Putamen (tissue), 1 donor: ENCODE data around the gene RCOR2.

Experiments
- DNase-seq: peaks from one replicate; pipeline ENCODE4 v3.0.0-alpha.2; 2016; ENCODE audit warnings: low spot score

RCOR2 gene

DNA sequence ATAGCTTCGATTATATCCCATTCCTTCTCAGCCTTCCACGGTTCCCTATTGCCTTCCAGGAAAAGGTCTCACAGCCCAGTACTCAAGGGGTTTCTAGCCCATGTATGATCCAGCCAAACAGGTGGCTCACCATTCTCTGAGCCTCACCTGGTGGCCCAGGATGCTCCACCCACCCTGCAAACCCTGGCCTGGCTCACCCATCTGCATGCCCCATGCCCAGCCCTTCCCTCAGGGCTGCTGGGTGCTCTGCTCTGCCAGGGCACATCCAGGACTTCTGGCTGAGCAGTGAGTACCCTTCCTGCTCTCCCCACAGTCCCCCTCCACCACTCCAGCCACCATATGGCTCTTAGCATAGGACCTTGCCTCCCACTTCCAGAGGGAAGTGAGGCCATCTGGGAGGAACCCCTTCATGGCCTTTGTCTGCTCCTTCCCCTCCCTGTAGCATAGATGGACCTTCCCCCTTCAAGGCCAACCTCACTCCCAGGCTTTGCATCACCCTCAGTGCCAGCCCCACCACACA is 5.8 kb upstream of the RCOR2 start:
- no peak for DNase-seq

DNA sequence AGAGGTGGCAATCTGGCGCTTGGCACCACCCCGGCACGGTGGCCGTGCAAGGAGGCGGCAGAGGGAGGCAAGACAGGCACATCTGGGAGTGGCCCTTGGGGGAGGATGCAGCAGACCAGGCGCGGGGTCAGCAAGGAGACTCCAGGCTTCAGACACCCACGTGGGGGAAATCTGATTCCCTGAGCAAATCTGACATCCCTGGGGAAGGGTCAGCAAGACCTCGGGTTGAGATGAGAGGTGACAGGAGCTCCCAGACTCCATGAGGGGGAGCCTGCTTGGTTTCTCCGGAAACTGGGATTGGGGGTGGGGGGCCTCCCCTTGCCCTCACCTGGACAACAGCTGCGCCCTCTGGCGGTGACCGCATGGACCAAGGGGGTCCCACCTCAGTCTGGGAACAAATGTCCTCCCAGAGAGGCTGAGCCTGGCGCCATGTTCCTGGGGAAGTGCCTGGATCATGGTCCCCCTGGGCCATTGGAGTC is 4.0 kb upstream of the RCOR2 start:
- no peak for DNase-seq

DNA sequence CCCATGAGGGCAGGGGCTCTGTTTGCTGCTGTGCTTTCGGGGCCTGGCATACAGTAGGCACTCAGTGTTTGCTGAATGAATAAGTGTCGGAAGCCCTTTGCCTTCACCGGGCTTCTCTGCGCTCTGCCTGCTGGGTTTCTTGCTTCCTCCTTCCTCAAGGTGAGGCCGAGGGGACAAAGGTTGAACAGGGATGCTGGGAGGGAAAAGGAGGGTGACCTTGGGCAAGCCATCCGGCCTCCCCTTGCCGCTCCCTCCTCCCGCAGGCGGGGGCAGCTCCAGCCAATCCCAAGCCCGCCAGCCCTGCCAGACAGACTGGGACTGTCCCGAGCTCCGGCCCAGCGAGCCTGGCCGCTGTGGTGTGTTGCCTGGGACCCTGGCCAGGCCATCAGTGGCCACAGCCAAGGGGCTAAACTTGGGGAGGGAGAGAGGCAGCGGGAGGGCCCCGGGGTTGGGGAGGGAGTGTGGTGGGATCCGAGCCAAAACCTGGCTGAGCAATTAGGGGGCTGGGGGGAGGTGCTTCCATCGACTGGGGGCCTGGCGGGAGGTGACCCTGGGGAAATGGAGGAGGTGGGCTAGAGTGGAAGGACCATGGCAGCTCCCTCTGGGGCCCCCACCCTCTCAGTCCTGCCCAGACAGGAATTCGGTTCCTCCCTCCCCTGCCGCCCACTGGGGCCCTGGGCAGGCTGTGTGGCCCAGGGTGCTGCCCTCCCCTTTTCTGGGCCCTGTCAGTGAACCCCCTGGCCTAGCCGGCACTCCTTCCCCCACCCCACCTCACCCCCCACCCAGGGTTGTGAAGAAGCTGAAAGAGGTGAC is 3.4 kb upstream of the RCOR2 start:
- peak; percentile 81 for DNase-seq

DNA sequence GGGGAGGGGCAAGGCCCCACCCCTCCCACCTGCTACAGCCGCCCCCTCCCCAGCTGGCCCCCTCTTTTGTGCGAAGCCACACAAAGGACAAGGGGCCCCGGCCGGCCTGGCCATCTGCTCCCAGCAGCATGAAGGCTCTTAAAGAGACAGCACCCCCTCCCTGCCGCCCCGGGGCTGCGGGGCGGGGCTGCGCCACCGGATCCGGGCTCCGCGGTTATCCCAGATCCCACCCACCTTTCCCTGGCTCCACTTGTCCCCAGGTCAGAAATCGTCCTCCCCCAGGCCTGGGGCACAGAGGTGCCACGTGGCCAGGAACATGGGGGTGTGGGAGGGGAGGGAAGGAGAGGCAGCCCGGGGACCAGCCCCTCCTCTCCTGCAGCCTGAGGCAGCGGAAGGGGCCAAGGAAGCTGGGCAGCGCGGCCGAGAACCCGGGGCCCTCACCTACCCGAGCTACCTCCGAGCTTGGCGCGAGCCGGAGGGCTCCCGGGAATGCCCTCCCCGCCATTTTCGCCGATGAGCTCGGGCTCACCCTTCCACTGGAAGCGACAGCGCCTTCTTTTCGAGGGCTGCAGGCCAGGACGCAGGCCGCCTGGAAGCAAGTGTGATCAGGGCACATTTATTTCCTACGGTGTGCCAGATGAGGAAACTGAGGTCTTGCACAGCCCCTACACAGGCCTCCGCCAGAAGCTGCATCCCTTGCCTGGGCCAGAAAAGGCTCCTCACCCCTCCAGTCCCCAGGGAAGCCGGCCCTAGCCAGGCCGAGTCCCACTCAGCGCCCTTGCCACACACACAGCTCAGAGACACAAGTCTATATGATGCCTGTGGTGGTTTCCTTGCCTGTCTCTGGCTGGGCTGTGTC is 2.5 kb upstream of the RCOR2 start:
- DNase-seq: peak; percentile 60

DNA sequence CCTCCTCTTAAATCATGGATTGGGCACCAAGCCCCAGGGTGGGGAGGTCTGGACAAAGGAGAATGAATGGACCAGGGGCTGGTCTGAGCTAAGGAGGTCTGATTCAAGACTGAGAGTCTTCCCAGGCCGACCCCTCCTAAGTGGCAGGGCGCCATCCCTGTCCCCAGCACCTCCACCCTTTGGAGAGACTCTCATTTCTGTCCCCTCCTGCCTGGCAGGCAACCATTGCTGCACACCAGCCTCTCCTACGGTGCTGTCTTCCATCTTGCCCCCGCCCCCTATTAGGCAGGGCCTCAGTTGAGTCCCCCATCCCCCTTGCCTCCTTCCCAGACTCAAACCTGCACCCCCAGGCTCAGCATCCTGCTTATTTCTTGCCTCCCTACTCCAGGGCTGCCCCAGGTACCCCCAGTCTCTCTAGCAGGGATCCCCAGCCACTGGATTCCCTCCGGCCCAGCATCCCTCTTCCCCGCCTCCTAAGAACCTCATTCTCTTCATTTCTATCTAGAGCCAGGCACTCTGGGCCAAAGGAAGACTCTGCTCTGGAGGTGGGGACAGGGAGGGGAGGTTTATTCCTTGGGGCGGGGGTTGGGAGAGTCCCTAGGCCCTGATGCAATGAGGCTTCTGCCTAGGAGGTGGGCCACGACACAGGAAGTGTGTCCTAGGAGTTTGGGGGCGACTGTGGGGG is 1.7 kb upstream of the RCOR2 start:
- DNase-seq: no peak

DNA sequence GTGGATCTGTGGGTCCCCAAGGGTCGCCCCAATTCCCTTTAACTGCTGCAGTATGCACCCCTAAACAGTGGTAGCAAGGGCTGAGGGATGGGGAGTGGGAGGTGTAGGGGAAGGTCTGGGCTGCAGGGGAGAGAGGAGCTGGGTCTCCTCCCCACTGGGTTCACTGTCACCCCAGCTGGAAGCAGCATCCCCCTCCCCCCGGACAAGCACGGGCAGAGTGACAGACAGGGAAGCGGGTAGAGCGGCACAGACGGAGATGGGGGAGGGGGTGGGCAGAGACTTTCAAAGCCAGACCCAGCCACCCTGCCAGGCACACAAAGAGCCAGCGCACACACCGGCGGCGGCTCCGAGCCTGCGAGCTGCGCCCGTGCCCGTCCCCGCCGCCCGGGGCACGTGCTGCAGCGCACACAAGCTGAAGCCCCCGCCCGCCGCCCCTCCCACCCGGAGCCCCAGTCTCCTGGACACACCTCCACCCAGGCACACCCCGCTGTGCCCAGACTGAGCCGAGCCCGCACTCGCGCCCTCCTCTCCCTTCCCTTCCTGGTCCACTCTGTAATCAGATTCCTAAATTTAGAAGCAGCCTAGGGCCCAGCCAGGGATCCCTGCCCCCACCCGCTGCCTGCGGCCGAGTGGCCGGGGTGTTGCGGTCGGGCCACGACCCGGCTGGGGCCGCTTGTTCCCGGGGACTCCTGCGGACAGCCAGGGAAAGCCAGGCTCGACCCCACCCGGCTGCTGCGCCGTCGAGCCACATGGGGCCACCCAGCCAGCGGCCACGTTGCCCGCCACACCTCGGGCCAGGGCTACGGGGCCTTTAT is 935 bp upstream of the RCOR2 start:
- peak; percentile 82 for DNase-seq

DNA sequence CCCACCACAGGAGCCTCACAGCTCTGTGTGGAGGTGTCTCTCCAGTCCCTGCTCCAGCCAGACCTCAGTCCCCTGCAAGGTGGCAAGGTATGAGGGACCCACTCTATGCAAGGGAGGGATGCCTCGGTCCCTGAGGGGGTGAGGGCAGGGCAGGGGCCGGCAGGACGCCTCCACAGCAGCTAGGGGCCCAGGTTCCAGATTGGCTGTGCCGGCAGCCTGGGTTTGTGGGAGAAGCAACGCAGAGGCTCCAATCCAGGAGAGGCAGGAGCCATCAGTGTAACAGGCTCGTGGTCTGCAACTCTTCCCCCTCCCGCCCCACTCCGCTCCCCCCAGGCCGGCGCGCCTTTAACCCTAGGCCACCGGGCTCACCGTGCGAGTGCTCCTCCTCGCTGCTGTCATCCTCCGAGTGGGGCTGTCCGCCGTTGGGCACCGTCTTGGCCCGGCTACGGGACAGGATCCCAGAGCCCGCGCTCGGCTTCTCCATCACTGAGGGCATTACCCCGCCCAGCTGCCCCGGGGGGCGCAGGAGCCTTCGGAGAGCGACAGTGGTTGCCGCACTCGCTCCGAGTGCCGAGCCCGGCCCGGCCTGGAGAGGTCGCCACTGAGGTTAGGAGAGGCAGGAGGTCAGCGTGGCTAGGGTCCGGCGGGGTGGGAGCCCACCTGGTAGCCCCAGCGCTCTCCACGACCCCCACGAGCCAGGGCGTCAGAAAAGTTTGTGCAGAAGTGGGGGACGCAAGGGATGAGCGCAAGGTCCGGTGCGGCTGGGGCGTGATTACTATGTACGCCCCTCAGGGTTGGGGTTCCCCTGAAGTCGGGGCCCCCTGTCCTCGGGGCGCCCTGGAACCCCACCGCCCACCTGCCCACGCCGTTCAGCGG is 765 bp downstream of the RCOR2 start:
- DNase-seq: no peak

DNA sequence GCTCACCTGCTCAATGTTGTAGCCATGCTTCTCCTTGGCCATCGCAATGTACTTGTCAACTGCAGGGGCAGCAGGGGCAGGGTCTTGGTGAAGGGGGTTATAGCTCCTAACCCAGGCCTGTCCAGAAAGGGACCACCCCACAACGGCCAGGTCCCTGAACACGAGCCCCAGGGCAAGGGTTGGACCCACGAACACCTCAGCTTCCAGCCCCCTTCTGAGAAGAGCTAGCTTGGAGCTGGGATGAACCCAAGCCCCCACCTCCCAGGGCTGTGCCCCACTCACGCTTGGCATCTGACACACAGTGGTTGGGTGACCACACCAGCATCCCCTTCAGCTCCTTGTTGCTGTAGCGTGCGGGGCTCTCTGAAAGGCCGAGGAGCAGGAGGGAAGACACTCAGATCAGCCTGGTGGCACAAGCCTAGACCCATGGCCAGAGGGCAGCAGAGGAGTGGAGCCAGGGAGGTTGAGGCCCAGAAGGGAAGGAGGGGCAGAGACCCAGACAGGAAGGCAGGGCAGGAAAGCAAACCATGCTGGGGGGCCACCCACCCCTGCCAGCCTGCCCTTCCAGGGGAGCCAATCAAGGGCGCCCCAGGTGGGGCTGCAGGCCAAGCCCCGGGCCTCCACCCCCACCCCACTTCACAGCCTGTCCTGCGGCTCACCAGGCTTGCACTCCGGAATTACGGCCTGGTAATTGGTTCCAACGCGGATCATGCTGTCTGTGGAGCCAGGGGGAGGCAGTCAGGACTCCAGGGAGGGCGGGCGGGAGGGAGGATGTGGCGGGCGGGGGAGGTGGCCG is 1.9 kb downstream of the RCOR2 start:
- DNase-seq: no peak

DNA sequence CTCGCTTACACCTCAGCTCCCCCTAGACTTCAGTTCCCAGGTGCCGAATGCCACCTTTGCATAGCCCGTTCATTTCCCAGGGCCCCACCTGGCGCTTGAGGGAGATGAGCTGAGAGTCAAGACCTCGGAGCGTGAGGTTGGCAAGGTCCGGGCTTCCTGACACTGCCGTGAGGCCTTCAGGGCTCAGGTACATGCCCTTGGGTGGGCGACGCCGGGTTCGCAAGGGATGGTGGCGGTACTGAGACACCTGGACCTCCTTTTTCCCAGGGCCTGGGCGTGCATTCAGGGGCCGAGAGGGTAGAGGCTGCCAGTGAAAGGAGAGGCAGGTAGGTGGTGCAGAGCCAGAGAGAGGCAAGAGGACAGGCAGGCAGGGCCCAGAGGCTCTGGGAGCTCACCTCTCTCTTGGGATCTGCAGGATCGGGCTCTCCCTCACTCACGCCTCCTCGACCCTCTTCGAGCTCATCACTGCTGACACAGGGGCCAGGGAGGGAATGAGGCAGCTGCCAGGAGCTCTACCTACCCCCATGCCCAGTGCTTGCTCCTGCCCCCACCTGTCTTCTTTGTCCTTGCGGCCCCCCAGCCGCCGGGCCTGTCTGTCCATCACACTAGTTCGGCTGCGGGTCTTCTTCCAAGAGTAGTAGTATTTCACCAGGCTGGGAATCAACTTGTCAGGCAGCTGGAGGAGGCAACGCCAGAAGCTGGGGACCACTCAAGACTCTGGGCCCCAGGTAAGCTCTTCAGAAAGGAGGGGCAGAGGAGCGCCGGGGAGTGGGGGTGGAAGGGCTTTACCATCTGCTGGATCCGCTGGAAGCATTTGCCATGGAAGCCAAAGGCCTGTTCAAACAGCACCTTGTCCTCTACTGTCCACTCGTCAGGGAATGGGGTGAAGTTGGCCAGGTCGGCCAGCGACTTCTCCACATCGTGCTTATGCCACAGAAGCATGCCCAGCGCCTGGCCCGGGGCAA is 2.8 kb downstream of the RCOR2 start:
- DNase-seq: no peak

DNA sequence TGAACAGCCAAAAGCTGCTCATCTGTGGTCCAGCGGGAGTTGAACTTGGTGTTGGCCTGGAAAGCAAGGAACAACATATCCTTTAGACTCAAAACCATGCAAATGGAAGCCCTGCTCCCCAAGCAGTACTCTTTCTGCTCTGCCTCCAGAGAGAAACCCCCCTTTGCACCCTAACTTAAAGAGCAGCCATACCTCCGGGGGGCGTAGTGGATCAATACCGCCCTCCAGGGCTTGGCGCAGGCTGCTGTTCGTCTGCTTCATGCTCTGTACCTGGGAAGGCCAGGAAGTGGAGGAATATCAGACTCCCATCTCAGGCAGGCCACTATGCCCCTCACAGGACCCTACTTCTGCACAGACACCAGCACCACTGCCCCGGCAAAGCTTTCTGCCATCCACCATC is 4.3 kb downstream of the RCOR2 start:
- DNase-seq: no peak

DNA sequence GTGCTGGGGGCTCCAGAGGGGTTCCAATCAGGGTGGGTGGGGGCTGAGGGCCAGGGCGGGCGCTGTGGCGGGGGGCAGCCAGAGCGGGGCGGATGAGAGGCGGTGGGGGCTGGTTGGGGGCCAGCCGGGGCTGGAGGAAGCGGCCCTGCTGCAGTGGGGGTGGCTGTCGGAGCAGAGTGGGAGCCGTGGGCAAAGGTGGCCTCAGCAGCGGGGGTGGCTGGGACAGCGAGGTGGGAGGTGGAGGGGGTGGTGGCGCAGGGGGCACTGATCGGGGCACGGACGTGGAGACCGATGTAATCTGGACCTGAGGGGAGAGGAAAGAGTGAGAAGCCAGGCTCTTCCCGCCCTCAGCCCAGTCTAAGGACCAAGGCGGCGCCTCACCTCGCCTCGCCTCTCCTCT is 5.1 kb downstream of the RCOR2 start:
- DNase-seq: no peak

DNA sequence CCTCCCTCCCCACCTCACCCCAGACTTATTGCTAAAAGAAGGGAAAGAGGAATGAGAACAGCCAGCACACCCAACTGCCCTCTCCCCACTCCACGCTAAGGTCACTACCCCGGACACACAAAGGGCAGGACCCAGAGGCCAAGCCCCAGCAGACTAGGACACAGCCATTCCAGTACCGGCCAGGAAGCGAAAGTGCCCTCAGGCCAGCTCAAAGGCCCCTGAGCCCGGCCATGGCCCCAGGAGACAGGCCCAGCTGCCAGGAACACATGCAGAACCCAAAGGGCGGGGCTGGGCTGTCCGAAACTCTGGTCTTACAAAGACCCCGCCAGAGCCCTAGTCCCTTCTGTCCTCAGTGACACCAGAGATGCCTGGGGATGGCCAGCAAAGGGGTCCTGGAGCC is 5.5 kb downstream of the RCOR2 start:
- no peak for DNase-seq

DNA sequence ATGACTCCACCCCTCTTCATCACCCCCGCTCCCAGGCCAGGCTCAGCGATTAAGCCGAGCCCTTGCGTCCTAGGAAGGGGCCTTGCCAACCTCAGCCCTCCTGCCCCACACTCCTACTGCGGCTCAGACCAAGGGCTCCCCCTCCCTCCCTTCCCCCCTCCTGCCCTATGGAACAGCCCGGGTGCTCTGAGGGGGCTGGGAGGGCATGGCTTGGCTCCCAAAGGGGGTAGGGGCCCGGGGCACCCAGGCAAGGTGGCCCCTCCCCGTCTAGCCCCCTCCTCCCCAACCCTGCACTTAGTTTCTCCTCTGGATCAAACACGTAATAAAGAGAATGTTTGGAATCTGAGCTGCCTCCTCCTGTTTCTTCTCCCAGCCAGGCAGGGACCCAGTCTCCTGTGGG is 6.3 kb downstream of the RCOR2 start:
- DNase-seq: no peak

DNA sequence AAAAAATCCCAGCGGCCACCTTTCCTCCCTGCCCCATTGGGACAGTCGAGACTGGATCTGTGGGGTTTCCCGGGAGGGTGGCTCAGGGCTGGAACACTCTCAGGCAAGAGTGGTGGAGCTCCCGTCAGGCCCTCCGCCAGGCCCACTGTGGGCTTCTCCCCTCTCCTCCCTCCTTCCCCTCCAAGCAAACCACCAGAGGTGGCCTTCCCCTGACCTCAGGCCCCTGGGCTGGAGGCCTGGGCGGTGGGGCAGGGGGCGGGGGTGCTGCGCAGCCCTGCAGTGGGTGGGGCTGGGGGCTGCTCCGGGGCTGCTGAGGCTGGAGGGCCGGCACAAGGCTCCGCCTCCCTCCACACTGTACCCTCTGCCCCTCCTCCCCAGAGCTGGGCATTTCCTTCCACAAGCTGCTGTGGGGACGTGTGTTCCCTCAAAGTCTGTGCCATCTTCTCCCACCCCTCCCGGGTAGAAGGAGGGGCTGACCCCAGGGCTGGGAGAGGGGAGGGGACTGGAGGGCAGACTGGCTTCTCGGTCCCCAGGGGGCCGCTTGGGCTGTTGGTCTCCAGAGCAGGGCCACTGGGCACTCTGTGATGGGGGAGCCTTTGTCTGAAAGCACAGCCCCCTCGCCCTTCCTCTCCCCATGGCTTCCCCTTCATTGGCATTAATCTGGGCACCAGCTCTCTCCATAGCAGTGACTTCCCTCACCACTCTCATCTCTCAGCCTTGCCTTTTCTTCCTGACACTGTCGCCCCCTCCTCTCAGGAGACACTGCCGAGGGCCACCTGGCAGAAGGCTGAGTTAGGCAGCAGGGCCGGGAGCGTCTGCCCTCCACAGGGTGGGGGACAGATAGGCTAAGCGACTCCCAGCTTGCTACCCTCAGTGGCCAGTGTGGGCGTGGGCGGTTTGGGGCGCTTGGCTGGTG is 7.1 kb downstream of the RCOR2 start:
- DNase-seq: no peak

DNA sequence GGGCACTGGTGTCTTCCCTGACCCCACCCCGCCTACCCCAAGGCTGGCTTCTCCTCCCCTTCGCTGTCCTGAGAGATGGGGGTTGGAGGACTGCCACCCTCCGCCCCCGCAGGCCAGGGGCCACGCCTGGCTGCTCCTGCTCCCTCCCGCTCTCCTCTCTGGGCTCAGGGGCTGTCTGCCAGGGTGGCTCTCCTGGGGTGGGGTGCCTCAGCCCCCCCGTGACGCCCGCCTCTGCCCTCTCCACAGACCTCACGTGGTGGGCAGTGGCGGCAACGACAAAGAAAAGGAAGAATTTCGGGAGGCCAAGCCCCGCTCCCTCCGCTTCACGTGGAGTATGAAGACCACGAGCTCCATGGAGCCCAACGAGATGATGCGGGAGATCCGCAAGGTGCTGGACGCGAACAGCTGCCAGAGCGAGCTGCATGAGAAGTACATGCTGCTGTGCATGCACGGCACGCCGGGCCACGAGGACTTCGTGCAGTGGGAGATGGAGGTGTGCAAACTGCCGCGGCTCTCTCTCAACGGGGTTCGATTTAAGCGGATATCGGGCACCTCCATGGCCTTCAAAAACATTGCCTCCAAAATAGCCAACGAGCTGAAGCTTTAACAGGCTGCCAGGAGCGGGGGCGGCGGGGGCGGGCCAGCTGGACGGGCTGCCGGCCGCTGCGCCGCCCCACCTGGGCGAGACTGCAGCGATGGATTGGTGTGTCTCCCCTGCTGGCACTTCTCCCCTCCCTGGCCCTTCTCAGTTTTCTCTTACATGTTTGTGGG is 8.1 kb downstream of the RCOR2 start:
- DNase-seq: no peak

DNA sequence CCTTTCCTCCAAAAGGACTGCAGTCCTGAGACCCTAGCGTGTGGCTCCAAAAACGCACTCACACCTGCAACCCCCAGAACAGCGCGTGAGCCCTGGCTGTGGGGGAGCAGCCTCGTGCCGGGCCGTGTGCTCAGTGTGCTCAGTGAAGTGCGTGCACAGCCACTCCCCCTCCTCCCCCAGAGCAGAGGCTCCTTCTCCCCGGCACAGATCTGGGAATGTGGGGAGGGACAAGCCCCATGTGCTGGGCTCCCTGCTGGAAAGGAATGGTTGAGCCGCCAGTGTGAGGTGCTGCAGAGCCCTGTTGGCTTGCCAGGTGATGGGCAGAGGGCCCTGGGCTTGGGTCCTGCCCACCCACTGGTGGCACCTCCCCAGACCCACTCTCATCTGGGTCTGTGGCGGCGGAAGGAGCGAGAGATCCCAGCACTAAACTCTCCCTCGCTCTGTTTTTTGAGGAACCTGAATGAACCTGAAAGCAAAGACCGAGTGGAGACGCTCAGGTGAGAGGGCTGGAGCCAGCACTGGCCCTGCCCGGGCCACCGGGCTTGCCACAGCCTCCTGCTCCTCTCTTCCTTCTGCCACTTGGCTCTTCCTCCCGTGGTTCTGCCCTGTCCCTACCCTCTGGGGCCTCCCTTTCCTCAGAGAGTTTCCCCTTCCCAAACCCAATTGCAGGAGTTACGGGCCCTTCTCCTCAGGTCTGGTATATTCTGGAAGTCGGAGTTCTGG is 9.0 kb downstream of the RCOR2 start:
- peak; percentile 82 for DNase-seq
